Amygdala (tissue), 56 donors: ENCODE results near the gene FOSL1.

Experiments used
- DNase-seq, 56 donors: peaks; one replicate each; lab custom pipeline; 2025; lab: John Stamatoyannopoulos, UW

FOSL1 gene

DNA sequence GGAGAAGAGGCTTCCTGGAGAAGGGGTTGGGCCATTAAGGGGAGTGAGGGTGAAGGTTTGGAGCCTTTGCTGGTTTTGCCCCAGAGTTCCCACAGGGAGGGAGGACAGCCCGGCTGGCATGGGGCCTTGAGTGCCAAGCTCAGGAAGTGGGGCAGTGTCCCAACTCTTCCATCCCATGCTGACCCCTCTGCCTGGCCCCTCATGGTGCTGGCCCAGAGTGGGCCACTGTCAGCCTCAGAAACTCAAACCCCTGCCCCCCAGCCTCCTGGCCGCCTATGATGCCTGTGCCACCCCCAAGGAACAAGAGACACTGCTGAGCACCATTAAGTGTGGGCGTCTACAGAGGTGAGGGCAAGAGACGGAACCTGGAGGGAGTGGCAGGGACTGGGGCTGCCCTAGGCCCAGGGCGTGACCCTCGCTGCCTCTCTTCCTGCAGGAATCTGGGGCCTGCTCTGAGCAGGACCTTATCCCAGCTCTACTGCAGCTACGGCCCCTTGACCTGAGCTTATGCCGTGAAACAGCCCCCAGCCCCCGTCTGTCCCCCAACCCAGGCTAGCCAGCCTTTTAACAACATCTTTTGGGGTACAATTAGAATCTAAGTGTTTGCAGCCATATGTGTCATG, 34.5 kb downstream of the FOSL1 start:
- no peak for DNase-seq

GRCh38 chr11:65864706-65865471, 35.3 kb downstream of the FOSL1 start:
- DNase-seq, result no peak

- no peak for DNase-seq
These were observed 36.1 kb downstream of the FOSL1 start for GRCh38 chr11:65863889-65864705.

GRCh38 chr11:65862941-65863888, 37.0 kb downstream of the FOSL1 start:
- DNase-seq, result no peak

DNA sequence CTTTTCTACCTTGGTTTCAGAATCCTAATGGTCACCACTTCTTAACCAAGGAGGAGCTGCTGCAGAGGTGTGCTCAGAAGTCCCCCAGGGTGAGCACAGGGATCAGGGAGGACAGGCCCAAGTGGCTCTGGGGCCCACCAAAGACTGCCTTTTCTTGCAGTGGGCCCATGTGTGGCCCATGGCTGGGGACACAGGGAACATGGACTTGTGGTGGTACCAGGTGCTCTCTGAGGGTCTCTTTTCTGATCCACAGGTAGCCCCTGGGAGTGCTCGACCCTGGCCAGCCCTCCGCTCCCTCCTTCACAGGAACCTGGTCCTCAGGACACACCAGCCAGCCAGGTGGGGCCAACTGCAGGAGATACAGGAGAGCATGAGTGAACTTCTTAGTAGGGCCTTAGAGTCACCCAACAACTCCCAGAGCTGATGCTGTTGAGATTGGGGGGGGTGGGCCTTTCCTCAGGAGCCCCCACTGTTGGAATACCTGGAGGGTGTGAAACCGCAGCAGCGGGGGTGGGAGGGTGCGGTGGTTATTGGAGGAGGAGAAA, 37.9 kb downstream of the FOSL1 start:
- DNase-seq, result no peak

DNA sequence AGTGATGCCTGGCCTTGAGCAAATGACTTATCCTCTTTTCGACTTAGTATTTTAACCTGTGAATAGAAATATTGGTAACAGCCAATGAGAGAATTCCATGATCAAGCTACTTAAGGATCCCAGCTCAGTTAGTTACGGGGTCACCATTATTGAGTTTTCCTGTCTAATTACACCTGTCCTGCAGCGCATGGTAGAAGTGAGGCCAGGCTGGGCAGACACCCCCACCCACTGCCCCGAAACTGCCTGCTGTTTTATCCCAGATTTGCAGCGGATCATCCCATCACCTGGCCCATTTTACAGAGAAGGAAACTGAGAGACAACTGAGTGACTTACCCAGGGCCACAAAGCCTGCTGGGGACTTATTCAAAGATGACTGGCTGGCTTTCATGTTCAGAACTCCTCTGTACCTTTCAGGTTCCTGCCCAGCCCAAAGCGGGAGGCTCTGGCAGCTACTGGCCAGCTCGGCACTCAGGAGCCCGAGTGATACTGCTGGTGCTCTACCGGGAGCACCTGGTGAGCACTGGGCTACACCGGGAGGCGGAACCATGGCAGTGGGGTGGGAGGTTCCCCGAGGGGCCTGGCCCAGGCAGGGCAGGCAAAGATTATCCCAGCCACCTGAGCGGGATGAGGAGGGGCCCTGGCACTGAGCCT, 38.5 kb downstream of the FOSL1 start:
- DNase-seq, result peak in 1 of 56 donors; percentile 76

GRCh38 chr11:65861165-65861505, 39.1 kb downstream of the FOSL1 start:
- no peak for DNase-seq

DNA sequence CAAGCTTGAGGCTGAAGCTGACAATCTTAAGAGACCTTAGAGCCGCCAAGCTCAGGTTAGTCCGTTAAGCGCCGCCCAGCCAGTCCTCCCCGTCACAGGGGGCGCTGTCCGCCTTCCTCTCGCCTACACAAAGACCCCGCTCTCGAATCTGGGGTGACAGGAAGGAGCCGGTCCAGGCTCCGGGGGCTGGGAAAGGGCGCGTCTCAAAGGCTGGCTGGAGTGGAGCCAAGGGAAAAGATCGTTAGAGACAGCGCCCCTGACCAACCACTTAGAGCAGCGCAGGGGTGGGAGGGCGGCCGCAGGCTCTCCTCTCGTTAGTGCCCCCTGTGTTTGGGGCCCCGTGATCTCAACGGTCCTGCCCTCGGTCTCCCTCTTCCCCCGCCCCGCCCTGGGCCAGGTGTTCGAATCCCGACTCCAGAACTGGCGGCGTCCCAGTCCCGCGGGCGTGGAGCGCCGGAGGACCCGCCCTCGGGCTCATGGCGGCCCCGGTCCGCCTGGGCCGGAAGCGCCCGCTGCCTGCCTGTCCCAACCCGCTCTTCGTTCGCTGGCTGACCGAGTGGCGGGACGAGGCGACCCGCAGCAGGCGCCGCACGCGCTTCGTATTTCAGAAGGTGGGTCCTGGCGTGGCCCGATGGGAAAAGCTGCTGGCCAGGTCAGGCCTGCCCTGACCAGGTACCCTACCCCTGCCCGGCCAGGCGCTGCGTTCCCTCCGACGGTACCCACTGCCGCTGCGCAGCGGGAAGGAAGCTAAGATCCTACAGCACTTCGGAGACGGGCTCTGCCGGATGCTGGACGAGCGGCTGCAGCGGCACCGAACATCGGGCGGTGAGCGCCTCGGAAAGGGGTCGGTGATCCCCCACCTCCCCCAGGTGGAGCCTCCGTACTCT, 39.7 kb downstream of the FOSL1 start, which contains the start of gene MUS81:
Gene MUS81 (plus strand): TSS at position 156 of the 887 bp plus-strand sequence. CDS start 321 bp downstream, at position 477.
- peak in 54 of 56 donors; percentile 50 to 94 (median 86) for DNase-seq

DNA sequence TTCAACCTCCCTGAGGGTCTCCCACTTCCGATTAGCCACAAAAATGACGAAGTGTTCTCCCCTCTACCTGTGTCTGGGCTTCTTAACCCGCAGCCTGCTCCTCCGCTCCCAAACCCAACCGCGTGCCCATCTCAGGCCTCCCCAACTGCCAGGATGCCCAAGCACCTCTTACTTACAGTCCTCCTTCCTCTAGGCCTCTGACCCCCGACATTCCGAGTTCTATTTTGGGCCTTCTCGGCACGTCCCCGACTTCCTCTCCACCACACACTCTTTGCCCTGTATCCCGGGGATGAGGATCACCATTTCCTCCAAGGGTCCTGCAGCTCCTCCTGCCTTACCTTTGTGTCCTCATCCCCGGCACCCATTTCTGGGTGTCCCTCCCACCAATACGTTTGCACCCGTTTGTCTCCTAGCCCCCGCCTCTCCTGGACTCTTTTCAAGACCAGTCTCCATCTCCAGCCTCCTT, 40.3 kb downstream of the FOSL1 start:
- peak in 9 of 56 donors; percentile 63 to 78 (median 72) for DNase-seq

- peak in 55 of 56 donors; percentile 58 to 99 (median 93) for DNase-seq
These were observed 40.9 kb downstream of the FOSL1 start for GRCh38 chr11:65859095-65859811.

DNA sequence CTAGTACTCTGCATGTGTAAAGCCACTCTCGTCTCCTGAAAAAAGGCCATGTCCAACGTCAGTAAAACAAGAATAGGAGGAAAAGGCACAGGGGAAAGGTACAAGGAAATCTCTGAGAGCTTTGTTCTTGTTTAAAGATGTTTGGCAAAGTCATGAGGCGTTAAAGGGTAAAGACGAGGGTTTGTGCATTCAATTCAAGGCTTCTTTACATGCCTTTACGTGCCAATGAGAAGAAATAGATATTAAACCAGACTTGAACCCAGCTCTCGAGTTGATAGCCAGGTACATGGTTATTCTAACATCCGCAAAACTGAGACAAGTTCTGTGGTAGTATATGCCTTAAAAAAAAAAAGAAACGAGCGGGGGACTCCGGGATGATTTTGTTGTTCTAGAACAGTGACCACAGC, 41.5 kb downstream of the FOSL1 start:
- DNase-seq, result no peak

GRCh38 chr11:65857853-65858680, 42.1 kb downstream of the FOSL1 start, which contains the start of gene CFL1:
Gene CFL1, minus strand, starts transcription at chr11:65858180. Its CDS starts 81 bp downstream, at chr11:65858099.
- peak; percentile 76 to 99 (median 96) for DNase-seq

DNA sequence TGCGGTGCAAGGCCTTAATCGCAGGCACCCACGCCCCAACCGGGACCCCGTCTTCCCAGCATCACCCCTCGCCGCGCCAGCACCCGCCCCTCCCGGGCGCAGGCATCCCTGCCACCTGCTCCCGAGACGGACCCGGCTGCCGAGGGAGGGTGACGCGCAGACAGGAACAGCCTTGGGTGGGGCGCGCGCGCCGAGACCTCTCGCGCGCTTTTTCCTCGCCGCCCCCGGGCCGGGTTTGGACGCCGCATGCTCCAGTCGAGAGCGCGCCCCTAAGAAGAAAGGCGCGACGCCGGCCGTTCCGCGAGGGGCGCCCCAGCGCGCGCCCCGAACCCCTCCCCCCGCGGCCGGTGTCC, 42.7 kb downstream of the FOSL1 start:
- DNase-seq, result peak in 26 of 56 donors; percentile 40 to 82 (median 62)

GRCh38 chr11:65856689-65857499, 43.3 kb downstream of the FOSL1 start:
- peak in 52 of 56 donors; percentile 15 to 89 (median 70) for DNase-seq

DNA sequence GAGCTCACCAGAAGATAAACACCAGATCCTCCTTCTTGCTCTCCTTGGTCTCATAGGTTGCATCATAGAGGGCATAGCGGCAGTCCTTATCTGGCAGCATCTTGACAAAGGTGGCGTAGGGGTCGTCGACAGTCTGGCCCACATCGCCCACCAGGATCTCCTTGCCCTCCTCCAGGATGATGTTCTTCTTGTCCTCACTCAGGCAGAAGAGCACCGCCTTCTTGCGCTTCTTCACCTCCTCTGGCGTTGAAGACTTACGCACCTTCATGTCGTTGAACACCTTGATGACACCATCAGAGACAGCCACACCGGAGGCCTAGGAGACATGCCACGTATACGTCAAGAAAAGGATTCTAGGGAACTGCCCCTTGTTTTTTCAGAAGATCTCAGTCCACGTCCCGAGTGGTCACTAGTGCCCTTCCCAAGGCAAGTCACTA, 44.2 kb downstream of the FOSL1 start:
- DNase-seq, result no peak
